ENCODE results near the gene RETREG1. TPM values are rescaled to one million over a fixed set of nuclear protein-coding genes. Genes with fewer than 3 reads are reported as not detected.

RETREG1 gene
- total RNA-seq, 1 experiment from 2014 or later: 3.4 TPM

DNA sequence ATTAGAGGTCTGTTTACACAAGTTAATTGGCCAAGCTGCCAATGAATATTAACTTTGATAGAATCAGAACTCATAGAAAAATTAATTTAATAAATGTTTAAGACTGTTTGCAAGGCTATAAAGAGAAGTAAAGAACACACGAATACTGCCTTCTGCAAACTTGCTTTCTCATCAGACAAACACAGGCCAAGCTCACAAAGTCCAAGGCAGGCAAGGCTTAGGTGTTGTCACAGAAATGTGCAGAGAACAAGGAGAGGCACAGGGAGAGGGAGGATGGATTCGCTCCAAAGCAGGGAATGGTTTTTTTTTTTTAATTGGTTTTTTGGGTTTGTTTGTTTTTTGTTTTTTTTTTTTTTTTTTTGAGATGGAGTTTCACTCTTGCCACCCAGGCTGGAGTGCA, 43.4 kb downstream of the RETREG1 start:
- H3K4me2 ChIP-seq (ENCODE audit: insufficient read depth, insufficient read length, low read length): no peak overlapping the region
- no peak overlapping the region for H3K27ac Mint-ChIP-seq
- no peak overlapping the region for H2BK5ac ChIP-seq (ENCODE audit: insufficient read length, low read length)
- peaks cover 7% of the 10 kb centered on the region; the same call in 1 of the 2 replicates for H3K4me1 ChIP-seq (ENCODE audit: insufficient read depth, low read length)
- DNase-seq: no peak
- H3T11ph ChIP-seq (ENCODE audit: low read length): no peak overlapping the region
- no peaks in the 10 kb centered on the region for H3K9me3 Mint-ChIP-seq
- no peak overlapping the region for H2BK15ac ChIP-seq (ENCODE audit: low read depth, low read length)
- WGBS (ENCODE audit: extremely low coverage, insufficient read length, low lambda C conversion rate): no CpG with 5 or more reads among the region's 2 CpGs
- H3K4ac ChIP-seq (ENCODE audit: low read depth, low read length): no peak overlapping the region
- no peaks in the 10 kb centered on the region for H3K79me1 ChIP-seq (ENCODE audit: insufficient read depth, low read depth, low read length, poor library complexity, severe bottlenecking)
- no peak overlapping the region for H3K27ac ChIP-seq (ENCODE audit: insufficient read length, low read depth, low read length)
- no peak overlapping the region for H2AFZ ChIP-seq (ENCODE audit: low read length)
- no peak overlapping the region for H3K14ac ChIP-seq (ENCODE audit: insufficient read depth, low read length)
- no peaks in the 10 kb centered on the region for H3K9me3 ChIP-seq (ENCODE audit: control insufficient read depth, low read depth, low read length)
- peaks cover 35 to 43% of the 10 kb centered on the region in 2 experiments for H3K4me1 Mint-ChIP-seq
- H4K91ac ChIP-seq (ENCODE audit: insufficient read length, low read depth, low read length): no peak overlapping the region
- no peak overlapping the region for H3K4me3 Mint-ChIP-seq
- H2BK120ac ChIP-seq (ENCODE audit: low read depth, low read length, poor library complexity, severe bottlenecking): no peak overlapping the region
- no peaks in the 10 kb centered on the region for H3K23me2 ChIP-seq (ENCODE audit: insufficient read length, low read depth, low read length, poor library complexity, severe bottlenecking)
- no peaks in the 10 kb centered on the region; the same call in 1 of the 2 replicates for H3K27me3 Mint-ChIP-seq (ENCODE audit: low read depth)
- H2BK12ac ChIP-seq (ENCODE audit: insufficient read length, low read depth, low read length): no peak overlapping the region
- no peak overlapping the region for H3K18ac ChIP-seq (ENCODE audit: insufficient read length, low read depth, low read length)
- H3K36me3 Mint-ChIP-seq (ENCODE audit: insufficient read depth in 1 of 3, low read depth in 3 of 3): no peaks in the 10 kb centered on the region; a peak in 1 of 7 replicates
- TF ChIP-seq, protein P1, sequence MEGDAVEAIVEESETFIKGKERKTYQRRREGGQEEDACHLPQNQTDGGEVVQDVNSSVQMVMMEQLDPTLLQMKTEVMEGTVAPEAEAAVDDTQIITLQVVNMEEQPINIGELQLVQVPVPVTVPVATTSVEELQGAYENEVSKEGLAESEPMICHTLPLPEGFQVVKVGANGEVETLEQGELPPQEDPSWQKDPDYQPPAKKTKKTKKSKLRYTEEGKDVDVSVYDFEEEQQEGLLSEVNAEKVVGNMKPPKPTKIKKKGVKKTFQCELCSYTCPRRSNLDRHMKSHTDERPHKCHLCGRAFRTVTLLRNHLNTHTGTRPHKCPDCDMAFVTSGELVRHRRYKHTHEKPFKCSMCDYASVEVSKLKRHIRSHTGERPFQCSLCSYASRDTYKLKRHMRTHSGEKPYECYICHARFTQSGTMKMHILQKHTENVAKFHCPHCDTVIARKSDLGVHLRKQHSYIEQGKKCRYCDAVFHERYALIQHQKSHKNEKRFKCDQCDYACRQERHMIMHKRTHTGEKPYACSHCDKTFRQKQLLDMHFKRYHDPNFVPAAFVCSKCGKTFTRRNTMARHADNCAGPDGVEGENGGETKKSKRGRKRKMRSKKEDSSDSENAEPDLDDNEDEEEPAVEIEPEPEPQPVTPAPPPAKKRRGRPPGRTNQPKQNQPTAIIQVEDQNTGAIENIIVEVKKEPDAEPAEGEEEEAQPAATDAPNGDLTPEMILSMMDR (conservative IDR thresholded peaks at IDR 0.05): no peak
- H2AK5ac ChIP-seq (ENCODE audit: insufficient read length, low read length): no peak overlapping the region
- no peak overlapping the region for H4K8ac ChIP-seq (replicated peaks; ENCODE audit: insufficient read length, low read depth, low read length)
- no peak overlapping the region for H4K5ac ChIP-seq (ENCODE audit: insufficient read length, low read depth, low read length)
- H3K56ac ChIP-seq (ENCODE audit: insufficient read length, low read depth, low read length): no peak overlapping the region
- H2BK20ac ChIP-seq (ENCODE audit: low read depth, low read length, poor library complexity, severe bottlenecking): no peak overlapping the region
- H3K27me3 ChIP-seq (ENCODE audit: insufficient read depth, low read length): no peaks in the 10 kb centered on the region
- no peak overlapping the region for H3K23ac ChIP-seq (ENCODE audit: insufficient read length, low read depth, low read length)
- no peak overlapping the region for H3K9ac ChIP-seq (ENCODE audit: extremely low read depth, insufficient read length, low read length)
- no peaks in the 10 kb centered on the region for H3K79me2 ChIP-seq (ENCODE audit: insufficient read depth, low read length)
- H4K20me1 ChIP-seq (ENCODE audit: control insufficient read depth, insufficient read depth, insufficient read length): no peaks in the 10 kb centered on the region
